ENCODE results near the gene IL17RD. TPM values are rescaled to one million over a fixed set of nuclear protein-coding genes. Genes with fewer than 3 reads are reported as not detected.

Gene IL17RD
- 3.5 TPM for total RNA-seq (2021; ENCODE audit: unreplicated experiment)
- polyA plus RNA-seq (2012; ENCODE audit: insufficient read length) = 2.4 TPM
- Bru-seq, nascent RNA = percentile 34 among the genes with signal in this experiment
- BruChase-seq, experiment 1, labeled RNA remaining after a 2-hour chase = percentile 40 among the genes with signal in this experiment
- BruChase-seq, experiment 2, labeled RNA remaining after a 6-hour chase = percentile 44 among the genes with signal in this experiment
- long read RNA-seq, partial matches to known transcripts = 0 of 2 reads
- long read RNA-seq, other reads (novel, unspliced or antisense) = 2 of 2 reads

DNA sequence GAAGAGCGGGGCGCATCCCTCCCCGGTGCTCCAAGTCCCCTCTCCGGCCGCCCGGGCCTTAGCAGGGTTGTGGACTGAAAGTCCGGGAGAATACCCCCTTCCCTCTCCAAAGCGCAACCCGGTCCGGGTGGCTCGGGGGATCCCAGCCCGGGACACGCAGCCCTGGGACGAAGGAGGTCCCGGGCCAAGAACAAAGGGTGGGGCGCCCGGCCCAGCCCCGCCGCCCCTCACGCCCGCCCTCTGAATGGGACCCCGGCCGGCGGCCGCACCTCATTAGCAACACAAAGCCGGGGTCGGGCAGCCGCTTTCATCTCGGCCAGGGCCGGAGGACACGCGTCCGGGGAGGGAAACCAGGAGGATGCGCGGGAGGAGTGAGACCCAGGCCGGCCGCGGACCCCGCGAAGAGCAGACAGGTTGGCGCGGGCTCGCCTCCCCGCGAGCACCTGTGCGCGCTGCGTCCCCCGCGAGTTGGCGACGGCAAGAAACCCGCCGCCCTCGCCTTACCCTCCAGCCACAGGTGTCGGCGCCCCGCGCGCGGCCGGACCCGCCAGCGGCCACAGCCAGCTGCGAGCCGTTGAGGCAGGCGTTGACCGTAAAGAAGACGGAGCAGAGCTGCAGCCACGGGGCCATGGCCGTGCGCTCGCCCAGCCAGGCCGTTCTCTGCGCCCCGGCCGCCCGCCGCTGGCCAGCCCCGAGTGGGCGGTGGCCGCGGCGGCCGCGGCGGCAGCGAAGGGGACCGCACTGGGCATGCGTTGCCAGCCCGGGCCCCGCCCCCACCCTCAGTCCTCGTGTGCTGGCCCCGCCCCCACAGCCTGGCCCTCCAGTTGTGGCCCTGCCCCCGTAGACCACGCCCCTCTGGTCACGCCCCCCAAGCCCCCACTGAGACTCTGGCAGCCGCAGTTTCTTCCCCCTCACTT lies at the start of gene IL17RD:
Gene IL17RD (minus strand): TSS at position 697 of the 917 bp plus-strand sequence. CDS start 67 bp downstream, at position 630.
- in situ Hi-C loops (cut with HindIII; ENCODE audit: low pct_unique_long_range_greater_than_20kb, low sequenced_read_pairs) = no loop called here
- DNase-seq (ENCODE audit: low read depth, low spot score) (no peak), ATAC-seq (peak; percentile 89)
- ChIA-PET POLR2A (interaction anchor here (0.6 kb wide), 2 partner anchors 31 to 68 kb away, joined by 5 to 9 read pairs; no protein-coding TSS in a partner anchor), CTCF (no interaction called here)
- no peaks in the 10 kb centered on the region for H3K36me3 ChIP-seq (ENCODE audit: control insufficient read depth, insufficient read depth, low read length)
- peak within 1 kb of the TSS; percentile 56 to 60 for H3K4me3 ChIP-seq (ENCODE audit: low read depth in 2 of 2, low read length in 2 of 2)
- H3K9me3 ChIP-seq (ENCODE audit: control insufficient read depth, insufficient read depth, low read depth, low read length) = no peaks in the 10 kb centered on the region
- no TSS peak for BruUV-seq (replicated peaks)
- no peaks in the 10 kb centered on the region; the same call in 1 of the 2 replicates for H3K4me1 ChIP-seq (ENCODE audit: control insufficient read depth, insufficient read depth, low read length)
- intact Hi-C loops (cut with micrococcal nuclease; ENCODE audit: unreplicated experiment) = no loop called here
- TF ChIP-seq, protein P1, sequence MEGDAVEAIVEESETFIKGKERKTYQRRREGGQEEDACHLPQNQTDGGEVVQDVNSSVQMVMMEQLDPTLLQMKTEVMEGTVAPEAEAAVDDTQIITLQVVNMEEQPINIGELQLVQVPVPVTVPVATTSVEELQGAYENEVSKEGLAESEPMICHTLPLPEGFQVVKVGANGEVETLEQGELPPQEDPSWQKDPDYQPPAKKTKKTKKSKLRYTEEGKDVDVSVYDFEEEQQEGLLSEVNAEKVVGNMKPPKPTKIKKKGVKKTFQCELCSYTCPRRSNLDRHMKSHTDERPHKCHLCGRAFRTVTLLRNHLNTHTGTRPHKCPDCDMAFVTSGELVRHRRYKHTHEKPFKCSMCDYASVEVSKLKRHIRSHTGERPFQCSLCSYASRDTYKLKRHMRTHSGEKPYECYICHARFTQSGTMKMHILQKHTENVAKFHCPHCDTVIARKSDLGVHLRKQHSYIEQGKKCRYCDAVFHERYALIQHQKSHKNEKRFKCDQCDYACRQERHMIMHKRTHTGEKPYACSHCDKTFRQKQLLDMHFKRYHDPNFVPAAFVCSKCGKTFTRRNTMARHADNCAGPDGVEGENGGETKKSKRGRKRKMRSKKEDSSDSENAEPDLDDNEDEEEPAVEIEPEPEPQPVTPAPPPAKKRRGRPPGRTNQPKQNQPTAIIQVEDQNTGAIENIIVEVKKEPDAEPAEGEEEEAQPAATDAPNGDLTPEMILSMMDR (IDR thresholded peaks at IDR 0.05) = no peak
- TF ChIP-seq SIN3A (IDR thresholded peaks at IDR 0.05; ENCODE audit: borderline replicate concordance, insufficient read depth, low read depth, low read length) (no peak), POLR2AphosphoS5 (IDR thresholded peaks at IDR 0.05; ENCODE audit: low read depth, low read length) (no peak), TCF7L2 (IDR thresholded peaks at IDR 0.05; ENCODE audit: low read depth, low read length) (peak; percentile 67; the same call in 1 of the 2 replicates)
- H3K27ac ChIP-seq (ENCODE audit: low read length) = no peak within 1 kb of the TSS
- H3K27me3 ChIP-seq (ENCODE audit: control insufficient read depth, insufficient read depth, low read length) = no peaks in the 10 kb centered on the region

DNA sequence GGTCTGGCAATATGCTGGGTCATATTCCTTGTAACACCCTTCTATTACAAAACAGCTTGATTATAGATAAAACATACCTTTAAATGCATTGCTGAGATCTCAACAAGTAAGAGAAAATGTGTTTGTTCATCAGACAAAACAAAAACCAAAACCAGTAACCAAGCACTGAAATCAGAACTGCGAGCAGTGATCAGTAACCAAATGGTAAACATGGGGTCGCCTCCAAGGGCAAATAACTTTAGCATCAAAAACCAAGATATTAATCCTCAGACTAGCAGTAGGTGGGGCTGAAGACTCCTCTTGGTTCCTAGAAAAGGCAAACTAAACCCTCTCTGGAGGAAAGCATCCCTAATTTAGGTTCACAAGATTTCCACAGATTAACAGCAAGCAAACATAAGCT lies 41.3 kb upstream of the IL17RD start:
- intact Hi-C loops (cut with micrococcal nuclease; ENCODE audit: unreplicated experiment) (no loop called here), in situ Hi-C loops (cut with HindIII; ENCODE audit: low pct_unique_long_range_greater_than_20kb, low sequenced_read_pairs) (no loop called here)
- H3K4me1 ChIP-seq (ENCODE audit: control insufficient read depth, insufficient read depth, low read length) = no peaks in the 10 kb centered on the region
- ATAC-seq (no peak), DNase-seq (ENCODE audit: low read depth, low spot score) (no peak)
- no peaks in the 10 kb centered on the region for H3K36me3 ChIP-seq (ENCODE audit: control insufficient read depth, insufficient read depth, low read length)
- no peak overlapping the region for H3K4me3 ChIP-seq (ENCODE audit: low read depth in 2 of 2, low read length in 2 of 2)
- no peak overlapping the region for H3K27ac ChIP-seq (ENCODE audit: low read length)
- ChIA-PET CTCF (no interaction called here), POLR2A (no interaction called here)
- H3K9me3 ChIP-seq (ENCODE audit: control insufficient read depth, insufficient read depth, low read depth, low read length) = no peaks in the 10 kb centered on the region
- H3K27me3 ChIP-seq (ENCODE audit: control insufficient read depth, insufficient read depth, low read length) = no peaks in the 10 kb centered on the region
- TF ChIP-seq, protein P1 (IDR thresholded peaks at IDR 0.05) = no peak
- TF ChIP-seq, protein P2, sequence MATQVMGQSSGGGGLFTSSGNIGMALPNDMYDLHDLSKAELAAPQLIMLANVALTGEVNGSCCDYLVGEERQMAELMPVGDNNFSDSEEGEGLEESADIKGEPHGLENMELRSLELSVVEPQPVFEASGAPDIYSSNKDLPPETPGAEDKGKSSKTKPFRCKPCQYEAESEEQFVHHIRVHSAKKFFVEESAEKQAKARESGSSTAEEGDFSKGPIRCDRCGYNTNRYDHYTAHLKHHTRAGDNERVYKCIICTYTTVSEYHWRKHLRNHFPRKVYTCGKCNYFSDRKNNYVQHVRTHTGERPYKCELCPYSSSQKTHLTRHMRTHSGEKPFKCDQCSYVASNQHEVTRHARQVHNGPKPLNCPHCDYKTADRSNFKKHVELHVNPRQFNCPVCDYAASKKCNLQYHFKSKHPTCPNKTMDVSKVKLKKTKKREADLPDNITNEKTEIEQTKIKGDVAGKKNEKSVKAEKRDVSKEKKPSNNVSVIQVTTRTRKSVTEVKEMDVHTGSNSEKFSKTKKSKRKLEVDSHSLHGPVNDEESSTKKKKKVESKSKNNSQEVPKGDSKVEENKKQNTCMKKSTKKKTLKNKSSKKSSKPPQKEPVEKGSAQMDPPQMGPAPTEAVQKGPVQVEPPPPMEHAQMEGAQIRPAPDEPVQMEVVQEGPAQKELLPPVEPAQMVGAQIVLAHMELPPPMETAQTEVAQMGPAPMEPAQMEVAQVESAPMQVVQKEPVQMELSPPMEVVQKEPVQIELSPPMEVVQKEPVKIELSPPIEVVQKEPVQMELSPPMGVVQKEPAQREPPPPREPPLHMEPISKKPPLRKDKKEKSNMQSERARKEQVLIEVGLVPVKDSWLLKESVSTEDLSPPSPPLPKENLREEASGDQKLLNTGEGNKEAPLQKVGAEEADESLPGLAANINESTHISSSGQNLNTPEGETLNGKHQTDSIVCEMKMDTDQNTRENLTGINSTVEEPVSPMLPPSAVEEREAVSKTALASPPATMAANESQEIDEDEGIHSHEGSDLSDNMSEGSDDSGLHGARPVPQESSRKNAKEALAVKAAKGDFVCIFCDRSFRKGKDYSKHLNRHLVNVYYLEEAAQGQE (IDR thresholded peaks at IDR 0.05; ENCODE audit: insufficient read depth in 1 of 2, low read depth in 2 of 2, low read length in 1 of 2) = no peak
- TF ChIP-seq POLR2AphosphoS5 (IDR thresholded peaks at IDR 0.05; ENCODE audit: low read depth, low read length) (no peak), TCF7L2 (IDR thresholded peaks at IDR 0.05; ENCODE audit: low read depth, low read length) (no peak), SIN3A (IDR thresholded peaks at IDR 0.05; ENCODE audit: borderline replicate concordance, insufficient read depth, low read depth, low read length) (no peak)
- no TSS peak for BruUV-seq (replicated peaks)

Measured in Panc1 (cell line).